Hepatocyte (in vitro differentiated cells): ENCODE measurements around the gene MAD1L1. TPM values are rescaled to one million over a fixed set of nuclear protein-coding genes. Genes with fewer than 3 reads are reported as not detected.

Experiments
- DNase-seq: peaks from one replicate; pipeline ENCODE4 v3.0.0-alpha.2; 2016; ENCODE audit warnings: low spot score
- H2AFZ ChIP-seq: fragments of 200-600 bp; sonication (generic); 2 replicates; pipeline ENCODE4 v1.6.0; 2016; ENCODE audit warnings: antibody characterized with exemption, mild to moderate bottlenecking
- H3K27ac ChIP-seq: fragments of 200-600 bp; sonication (generic); 2 replicates; pipeline ENCODE4 v1.5.1; 2016; ENCODE audit warnings: mild to moderate bottlenecking
- H3K27me3 ChIP-seq: fragments of 200-600 bp; sonication (generic); 2 replicates; pipeline ENCODE4 v1.6.1; 2016
- H3K36me3 ChIP-seq: fragments of 200-600 bp; sonication (generic); replicated peaks from 2 replicates; pipeline ENCODE4 v1.5.1; 2016; ENCODE audit warnings: low read depth; ENCODE audit not compliant: insufficient read depth
- H3K4me1 ChIP-seq: fragments of 200-600 bp; sonication (generic); 2 replicates; pipeline ENCODE4 v1.5.1; 2016; ENCODE audit warnings: mild to moderate bottlenecking, moderate library complexity; ENCODE audit not compliant: insufficient read depth
- H3K4me2 ChIP-seq: fragments of 200-600 bp; sonication (generic); 2 replicates; pipeline ENCODE4 v1.6.0; 2016
- H3K4me3 ChIP-seq: fragments of 200-600 bp; sonication (generic); 2 replicates; pipeline ENCODE4 v1.5.1; 2016; ENCODE audit warnings: mild to moderate bottlenecking
- H3K79me2 ChIP-seq: fragments of 200-600 bp; sonication (generic); 2 replicates; pipeline ENCODE4 v1.6.0; 2017; ENCODE audit warnings: mild to moderate bottlenecking
- H3K9me2 ChIP-seq: fragments of 200-600 bp; sonication (generic); replicated peaks from 2 replicates; pipeline ENCODE4 v1.6.0; 2017; ENCODE audit warnings: mild to moderate bottlenecking; ENCODE audit not compliant: insufficient read depth
- H3K9me3 ChIP-seq: fragments of 200-600 bp; sonication (generic); 2 replicates; pipeline ENCODE4 v1.5.1; 2016; ENCODE audit warnings: low read depth, mild to moderate bottlenecking
- H4K20me1 ChIP-seq: fragments of 200-600 bp; sonication (generic); 2 replicates; pipeline ENCODE4 v1.6.0; 2016; ENCODE audit warnings: mild to moderate bottlenecking; ENCODE audit not compliant: insufficient read depth, poor library complexity, severe bottlenecking
- EZH2 ChIP-seq: fragments of 200-600 bp; sonication (generic); IDR thresholded peaks from 2 replicates; pipeline ENCODE4 v1.6.1; 2016; ENCODE audit warnings: antibody characterized with exemption, mild to moderate bottlenecking, borderline replicate concordance
- EZH2phosphoT487 ChIP-seq: fragments of 200-600 bp; sonication (generic); IDR thresholded peaks from one replicate; pipeline ENCODE4 v1.6.1; 2018; ENCODE audit warnings: antibody characterized with exemption, mild to moderate bottlenecking, low read depth, moderate library complexity; ENCODE audit not compliant: unreplicated experiment, severe bottlenecking
- WGBS: methylation state at CpG from one replicate; pipeline ENCODE4 v1.1.6; 2016; ENCODE audit warnings: low lambda C conversion rate; ENCODE audit errors: missing lambda C conversion rate; 5-methylcytosine and 5-hydroxymethylcytosine counted together
- polyA plus RNA-seq: library from polyadenylated mRNA; unstranded; fragments of >200 nt; fragmentation: Nextera tagmentation; extraction: Ambion mirVana; gene quantifications from 2 replicates; pipeline ENCODE4 v1.2.1, GENCODE V29; 2016
- total RNA-seq: library from RNA; depleted of rRNA; stranded (reverse); fragments of >200 nt; gene quantifications from 2 replicates; pipeline ENCODE4 v1.2.3, GENCODE V29; 2014
- TF ChIP-seq, protein P1 (sequence below): fragments of 200-600 bp; sonication (generic); IDR thresholded peaks from 2 replicates; pipeline ENCODE4 v1.5.1; 2016; ENCODE audit warnings: antibody characterized with exemption, mild to moderate bottlenecking; ENCODE audit not compliant: poor library complexity

MAD1L1 gene
- total and polyA plus RNA-seq, 2 experiments from 2014 or later: 30.7 to 31.0 TPM

- Histone ChIP-seq H3K27ac (no peak overlapping the region), H3K9me2 (no peaks in the 10 kb centered on the region), H3K4me2 (no peak overlapping the region), H3K27me3 (no peaks in the 10 kb centered on the region), H3K4me1 (no peaks in the 10 kb centered on the region), H3K36me3 (no peaks in the 10 kb centered on the region), H3K4me3 (no peak overlapping the region), H3K9me3 (no peaks in the 10 kb centered on the region), H2AFZ (no peak overlapping the region), H4K20me1 (no peaks in the 10 kb centered on the region), H3K79me2 (no peaks in the 10 kb centered on the region)
- DNase-seq: no peak
- WGBS: 94% methylated on average over 26 of the region's 26 CpGs
- TF ChIP-seq EZH2: no peak
- TF ChIP-seq, protein P1, sequence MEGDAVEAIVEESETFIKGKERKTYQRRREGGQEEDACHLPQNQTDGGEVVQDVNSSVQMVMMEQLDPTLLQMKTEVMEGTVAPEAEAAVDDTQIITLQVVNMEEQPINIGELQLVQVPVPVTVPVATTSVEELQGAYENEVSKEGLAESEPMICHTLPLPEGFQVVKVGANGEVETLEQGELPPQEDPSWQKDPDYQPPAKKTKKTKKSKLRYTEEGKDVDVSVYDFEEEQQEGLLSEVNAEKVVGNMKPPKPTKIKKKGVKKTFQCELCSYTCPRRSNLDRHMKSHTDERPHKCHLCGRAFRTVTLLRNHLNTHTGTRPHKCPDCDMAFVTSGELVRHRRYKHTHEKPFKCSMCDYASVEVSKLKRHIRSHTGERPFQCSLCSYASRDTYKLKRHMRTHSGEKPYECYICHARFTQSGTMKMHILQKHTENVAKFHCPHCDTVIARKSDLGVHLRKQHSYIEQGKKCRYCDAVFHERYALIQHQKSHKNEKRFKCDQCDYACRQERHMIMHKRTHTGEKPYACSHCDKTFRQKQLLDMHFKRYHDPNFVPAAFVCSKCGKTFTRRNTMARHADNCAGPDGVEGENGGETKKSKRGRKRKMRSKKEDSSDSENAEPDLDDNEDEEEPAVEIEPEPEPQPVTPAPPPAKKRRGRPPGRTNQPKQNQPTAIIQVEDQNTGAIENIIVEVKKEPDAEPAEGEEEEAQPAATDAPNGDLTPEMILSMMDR: no peak
- no peak for TF ChIP-seq EZH2phosphoT487
Measured at GRCh38 chr7:1966631-1967200, 266.0 kb downstream of the MAD1L1 start.

DNA sequence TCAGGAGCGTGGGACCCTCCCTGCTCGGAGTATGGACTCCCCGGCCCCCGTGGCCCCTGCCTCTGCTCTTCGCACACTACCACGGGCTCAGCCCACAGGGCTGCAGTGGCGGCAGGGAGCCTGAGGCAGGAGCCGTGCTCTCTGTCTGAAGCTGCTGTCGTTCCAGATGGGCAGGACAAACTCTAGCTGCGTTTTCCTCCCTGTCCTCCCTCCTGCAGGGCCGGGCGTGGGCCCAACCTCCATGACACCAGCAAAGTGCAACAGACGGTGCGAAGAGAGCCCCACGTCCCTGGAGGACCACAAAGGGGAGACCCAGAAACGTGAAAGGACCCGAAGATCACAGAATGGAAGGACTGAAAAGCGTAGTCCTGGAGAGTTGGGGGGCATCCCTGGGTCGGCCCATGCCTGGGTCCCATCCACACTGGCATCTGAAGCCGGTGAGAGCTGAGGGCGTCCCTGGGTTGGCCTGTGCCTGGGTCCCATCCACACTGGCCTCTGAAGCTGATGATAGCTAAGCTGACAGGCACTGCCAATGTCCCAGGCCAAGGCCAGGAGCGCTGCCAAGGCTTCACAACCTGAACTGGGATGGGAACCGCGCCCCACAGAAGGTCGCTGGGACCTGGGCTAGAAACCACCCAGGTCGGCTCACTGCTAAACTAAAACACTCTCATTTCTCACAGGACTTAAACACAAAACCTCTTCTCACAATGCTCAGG lies 267.0 kb downstream of the MAD1L1 start:
- TF ChIP-seq EZH2 (no peak), EZH2phosphoT487 (no peak)
- TF ChIP-seq, protein P1: no peak
- no peaks in the 10 kb centered on the region for H3K4me1 ChIP-seq
- H3K27me3 ChIP-seq: no peaks in the 10 kb centered on the region
- no peak overlapping the region for H3K27ac ChIP-seq
- H3K9me2 ChIP-seq: no peaks in the 10 kb centered on the region
- WGBS: 93% methylated on average over 26 of the region's 26 CpGs
- no peaks in the 10 kb centered on the region for H4K20me1 ChIP-seq
- no peak overlapping the region for H3K4me3 ChIP-seq
- H3K4me2 ChIP-seq: no peak overlapping the region
- no peaks in the 10 kb centered on the region for H3K79me2 ChIP-seq
- no peak overlapping the region for H2AFZ ChIP-seq
- H3K9me3 ChIP-seq: no peaks in the 10 kb centered on the region
- DNase-seq: no peak
- no peaks in the 10 kb centered on the region for H3K36me3 ChIP-seq

DNA sequence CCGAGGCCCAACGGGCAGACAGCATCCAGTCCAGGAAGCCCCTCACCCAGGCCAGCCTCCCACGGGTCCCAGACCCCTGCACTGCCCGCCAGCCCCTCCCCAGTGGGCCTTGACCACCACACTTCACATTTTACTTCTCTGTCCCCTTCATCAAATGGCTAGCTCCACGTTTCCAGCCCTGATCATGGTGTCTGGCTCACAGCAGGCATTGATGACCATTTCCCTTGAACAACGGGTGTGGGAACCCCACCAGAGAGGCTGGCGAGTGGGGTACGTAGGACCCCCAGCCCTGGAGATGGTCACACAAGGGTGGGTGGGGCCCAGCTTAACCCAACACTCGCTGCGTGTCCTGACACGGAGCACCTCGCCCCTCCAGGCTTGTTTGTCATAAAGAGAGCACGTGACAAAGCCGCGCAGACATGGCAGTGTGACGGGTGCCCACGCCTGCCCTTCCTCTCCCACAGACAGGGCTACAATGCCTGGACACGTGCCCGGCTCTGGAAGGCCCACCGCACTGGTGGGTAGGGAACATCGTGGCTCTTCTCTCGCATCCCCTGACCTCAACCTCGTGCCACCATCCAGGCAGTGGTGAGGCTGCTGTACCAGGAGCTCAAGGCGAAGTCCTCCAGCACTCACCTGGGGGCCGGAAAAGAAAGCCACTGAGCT lies 267.7 kb downstream of the MAD1L1 start:
- no peak for DNase-seq
- H3K36me3 ChIP-seq: no peaks in the 10 kb centered on the region
- no peaks in the 10 kb centered on the region for H3K4me1 ChIP-seq
- no peaks in the 10 kb centered on the region for H3K9me2 ChIP-seq
- H3K79me2 ChIP-seq: no peaks in the 10 kb centered on the region
- H3K27ac ChIP-seq: no peak overlapping the region
- H4K20me1 ChIP-seq: no peaks in the 10 kb centered on the region
- H3K4me2 ChIP-seq: no peak overlapping the region
- no peaks in the 10 kb centered on the region for H3K27me3 ChIP-seq
- H3K9me3 ChIP-seq: no peaks in the 10 kb centered on the region
- H3K4me3 ChIP-seq: no peak overlapping the region
- TF ChIP-seq EZH2 (no peak), EZH2phosphoT487 (no peak)
- TF ChIP-seq, protein P1: no peak
- 96% methylated on average over 25 of the region's 25 CpGs for WGBS
- H2AFZ ChIP-seq: no peak overlapping the region
